NCI-H82 treated with DMSO at 0.1 percent for 48 hours (cell line): ENCODE results near the gene TMEM245.
"Not testable (repeated sequence)": the region's sequence is repeated elsewhere in the genome, so short reads cannot be mapped to it uniquely, and the experiment has no call there.

Source experiments
- DNase-seq: peaks from one replicate; lab custom pipeline; 2025; ENCODE audit not compliant: unreplicated experiment; lab: John Stamatoyannopoulos, UW

Gene TMEM245

GRCh38 chr9:109133533-109133932, 13.8 kb upstream of the TMEM245 start:
- DNase-seq: no peak

DNA sequence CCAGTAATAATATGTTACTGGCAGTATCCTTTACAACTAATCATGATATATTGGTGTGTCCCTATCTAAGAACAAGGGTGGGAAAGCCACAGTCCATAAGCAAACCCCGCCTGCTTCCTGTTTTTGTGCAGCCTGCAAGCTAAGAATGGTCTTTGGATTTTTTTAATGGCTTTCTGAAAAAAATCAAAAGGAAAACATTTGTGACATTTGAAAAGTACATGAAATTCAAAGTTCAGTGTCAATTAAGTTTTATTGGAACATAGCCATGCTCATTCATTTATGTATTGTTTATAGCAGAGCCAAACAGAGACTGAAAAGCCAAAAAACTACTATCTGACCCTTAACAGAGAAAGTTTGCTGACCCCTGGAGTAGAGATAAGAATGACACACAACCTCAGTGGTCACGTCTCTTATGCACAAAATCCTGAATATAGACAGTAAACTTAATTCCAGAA, 12.8 kb upstream of the TMEM245 start:
- DNase-seq: no peak

DNA sequence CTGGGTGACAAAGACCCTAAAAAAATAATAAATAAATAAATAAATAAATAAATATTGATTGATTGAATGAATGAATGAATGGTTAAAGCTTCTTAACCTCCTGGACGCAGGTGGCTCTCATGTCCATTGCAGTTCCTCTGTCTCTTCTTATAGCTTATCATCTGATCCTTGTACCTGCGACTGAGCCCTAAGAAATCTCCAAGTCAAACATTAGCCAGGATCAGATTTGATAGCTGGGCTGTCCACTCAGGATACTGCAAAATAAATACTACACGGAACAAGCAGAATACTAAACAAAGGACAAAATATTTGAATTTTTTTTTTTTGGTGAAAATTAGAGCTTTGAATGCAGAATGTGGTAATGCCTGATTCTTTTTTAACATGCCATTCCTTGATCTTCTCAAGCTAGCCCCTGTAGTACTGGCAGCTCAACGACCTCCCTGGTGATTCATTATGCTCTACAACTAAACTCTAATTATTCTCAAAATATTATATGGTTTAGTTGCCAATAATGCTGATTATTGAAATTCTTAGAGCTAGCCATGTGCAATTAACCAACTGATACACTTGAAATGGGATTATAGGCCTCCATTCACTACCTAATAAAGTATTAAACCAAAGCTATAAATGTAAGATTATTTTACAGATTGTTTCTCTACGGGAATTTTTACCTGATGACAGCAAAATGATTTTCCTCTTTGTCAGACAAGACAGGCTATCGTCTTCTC, 9.9 kb upstream of the TMEM245 start:
- DNase-seq: no peak

GRCh38 chr9:109126671-109127070, 6.9 kb upstream of the TMEM245 start:
- not testable (repeated sequence) for DNase-seq

- no peak for DNase-seq
These were observed 4.4 kb upstream of the TMEM245 start for GRCh38 chr9:109124121-109124520.

DNA sequence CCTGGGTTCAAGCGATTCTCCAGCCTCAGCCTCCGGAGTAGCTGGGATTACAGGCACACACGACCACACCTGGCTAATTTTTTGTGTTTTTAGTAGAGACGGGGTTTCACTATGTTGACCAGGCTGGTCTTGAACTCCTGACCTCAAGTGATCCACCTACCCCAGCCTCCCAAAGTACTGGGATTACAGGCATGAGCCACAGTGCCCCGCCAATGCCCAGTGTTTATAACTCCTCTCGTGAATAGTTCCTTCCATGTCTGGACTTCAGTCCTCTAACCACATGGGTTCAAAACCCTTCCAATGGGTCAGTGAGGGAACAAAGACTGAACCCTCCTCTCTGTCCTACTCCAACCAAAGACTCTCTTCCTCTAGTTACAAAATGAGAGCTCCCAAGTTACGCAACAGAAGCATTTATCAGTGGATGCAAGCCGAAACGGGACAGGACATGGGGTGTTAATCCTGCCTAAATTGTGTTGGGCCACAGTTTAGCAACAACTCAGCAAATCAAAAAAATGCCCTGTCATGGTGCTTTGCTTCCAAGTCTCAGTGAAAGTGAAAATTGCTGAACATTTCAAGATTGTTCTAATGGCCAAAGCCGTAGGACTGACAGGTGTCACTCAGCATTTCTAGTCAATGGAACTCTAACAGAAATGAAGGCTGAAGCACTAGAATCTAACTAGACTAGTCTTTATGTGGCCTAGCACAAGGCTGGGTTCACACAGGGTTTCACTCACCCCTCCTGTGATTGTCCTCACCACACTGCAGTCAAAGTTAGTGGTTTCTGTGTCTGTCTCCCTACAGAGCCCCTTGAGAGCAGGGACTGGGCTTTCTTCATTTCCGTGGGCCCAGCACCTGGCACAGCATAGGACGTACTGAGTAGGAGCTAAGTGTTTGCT, 3.2 kb upstream of the TMEM245 start:
- no peak for DNase-seq

DNA sequence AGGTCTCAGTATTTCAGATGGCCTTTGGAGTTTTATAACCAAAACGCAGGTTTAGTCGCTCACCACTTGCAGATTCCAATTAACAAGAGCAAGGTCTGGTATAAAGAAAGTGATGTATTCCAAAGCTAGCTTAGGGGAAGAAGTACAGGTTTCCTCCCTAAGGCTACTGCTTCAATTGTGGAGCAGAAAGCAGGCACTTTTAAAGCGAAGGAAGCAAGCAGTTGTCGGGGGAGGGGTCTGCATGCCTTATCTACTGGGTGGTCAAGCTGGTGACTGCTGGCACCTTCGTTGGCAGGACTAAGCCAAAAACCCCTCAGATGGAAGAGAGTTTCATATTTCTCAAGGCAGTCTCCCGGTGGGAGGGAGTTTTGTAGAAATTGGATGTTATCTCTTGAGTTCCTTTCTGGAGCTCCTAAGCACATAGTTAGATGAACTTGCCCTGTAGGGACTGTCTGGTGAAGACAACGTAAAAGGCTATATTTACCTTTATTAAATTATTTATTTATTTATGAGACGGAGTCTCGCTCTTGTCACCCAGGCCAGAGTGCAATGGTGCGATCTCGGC, 1.6 kb upstream of the TMEM245 start:
- DNase-seq: no peak

- no peak for DNase-seq
These were observed 550 bp upstream of the TMEM245 start for GRCh38 chr9:109120204-109120789.

GRCh38 chr9:109118808-109119438, 824 bp downstream of the TMEM245 start:
- DNase-seq: no peak

DNA sequence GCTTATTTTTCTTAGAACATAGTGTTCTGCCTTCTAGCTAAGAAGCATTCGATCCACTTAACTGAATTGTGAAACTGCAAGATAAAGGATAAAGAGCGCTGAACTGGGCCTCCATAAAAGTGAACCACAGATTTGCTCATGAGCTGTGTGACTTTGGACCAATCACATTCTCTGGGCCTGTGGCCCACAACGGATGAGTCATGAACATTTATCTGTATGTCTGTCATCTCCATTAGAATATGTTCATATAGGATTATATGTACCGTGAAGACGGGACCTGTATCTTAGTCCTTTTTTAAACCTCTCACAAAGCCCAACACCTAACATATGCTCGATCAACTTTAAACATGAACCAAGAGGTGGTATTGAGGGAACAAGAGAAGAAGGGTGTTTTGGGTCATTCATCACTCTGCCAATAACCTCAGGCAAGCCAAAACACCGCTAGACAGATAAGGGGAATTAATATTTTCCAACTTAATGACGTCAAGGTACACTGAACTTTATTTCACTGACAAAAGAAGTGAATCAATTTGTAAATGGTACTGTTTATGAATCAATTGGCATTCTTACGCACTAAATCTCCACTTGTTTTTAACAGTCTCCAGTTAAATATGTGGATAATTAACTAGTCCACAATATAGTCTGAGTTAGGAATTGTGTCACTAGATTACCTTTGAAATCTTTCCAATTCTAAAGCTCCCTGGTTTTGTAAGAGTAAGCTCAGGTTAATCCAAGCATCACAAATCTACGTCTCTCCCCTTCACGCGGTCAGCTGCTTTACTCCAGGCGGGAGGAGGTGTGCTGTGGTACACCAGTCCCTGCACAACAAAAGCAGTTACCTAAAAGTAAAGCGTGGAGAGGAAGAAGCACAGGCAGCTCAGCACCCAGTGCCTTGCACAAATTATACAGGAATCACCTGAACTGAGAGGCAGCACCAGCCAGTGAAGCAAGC, 1.6 kb downstream of the TMEM245 start:
- no peak for DNase-seq

DNA sequence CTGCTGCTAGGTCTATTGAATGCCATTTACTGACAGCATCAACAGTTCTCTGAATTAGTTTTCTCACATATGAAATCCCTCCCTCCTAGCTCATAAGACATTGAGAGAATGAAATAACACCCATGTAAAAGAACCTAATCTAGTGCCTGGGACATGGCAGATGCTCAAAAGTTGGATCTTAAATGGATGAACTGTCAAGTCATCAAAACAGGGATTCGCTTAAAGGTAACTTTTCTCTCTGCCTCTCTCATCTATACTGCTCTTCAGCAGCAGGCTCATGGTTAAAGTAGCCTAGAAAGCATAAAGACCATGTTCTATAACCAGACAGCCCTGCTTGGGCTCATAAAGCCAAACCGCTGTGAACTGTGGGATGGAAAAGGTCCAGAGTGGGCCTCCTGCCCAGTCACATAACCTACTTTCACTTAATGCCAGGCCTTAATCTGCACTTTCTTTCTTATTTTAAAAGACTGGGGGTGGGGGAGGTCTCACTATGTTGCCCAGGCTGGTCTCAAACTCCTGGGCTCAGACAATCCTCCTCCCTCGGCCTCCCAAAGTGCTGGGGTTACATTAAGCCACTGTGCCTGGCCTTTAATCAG, 3.7 kb downstream of the TMEM245 start:
- no peak for DNase-seq

DNA sequence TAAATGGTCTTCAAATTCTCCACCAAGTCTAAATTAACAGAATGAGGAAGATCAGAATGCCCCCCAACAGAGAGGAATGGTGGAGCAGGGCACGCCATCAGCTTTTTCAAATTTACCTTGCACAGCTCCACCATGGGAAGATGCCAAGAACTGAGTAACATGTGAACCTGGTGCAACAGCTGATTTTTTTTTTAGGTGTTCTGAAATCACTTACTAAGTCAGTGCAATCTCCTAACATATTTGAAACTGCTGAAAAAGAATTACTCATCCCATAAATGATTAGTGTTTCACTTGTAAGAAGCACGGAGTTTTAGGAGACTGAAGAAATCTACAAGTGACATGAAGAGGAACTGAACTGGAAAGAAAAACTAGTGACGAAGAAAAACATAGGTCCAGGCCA, 5.1 kb downstream of the TMEM245 start:
- DNase-seq: no peak

DNA sequence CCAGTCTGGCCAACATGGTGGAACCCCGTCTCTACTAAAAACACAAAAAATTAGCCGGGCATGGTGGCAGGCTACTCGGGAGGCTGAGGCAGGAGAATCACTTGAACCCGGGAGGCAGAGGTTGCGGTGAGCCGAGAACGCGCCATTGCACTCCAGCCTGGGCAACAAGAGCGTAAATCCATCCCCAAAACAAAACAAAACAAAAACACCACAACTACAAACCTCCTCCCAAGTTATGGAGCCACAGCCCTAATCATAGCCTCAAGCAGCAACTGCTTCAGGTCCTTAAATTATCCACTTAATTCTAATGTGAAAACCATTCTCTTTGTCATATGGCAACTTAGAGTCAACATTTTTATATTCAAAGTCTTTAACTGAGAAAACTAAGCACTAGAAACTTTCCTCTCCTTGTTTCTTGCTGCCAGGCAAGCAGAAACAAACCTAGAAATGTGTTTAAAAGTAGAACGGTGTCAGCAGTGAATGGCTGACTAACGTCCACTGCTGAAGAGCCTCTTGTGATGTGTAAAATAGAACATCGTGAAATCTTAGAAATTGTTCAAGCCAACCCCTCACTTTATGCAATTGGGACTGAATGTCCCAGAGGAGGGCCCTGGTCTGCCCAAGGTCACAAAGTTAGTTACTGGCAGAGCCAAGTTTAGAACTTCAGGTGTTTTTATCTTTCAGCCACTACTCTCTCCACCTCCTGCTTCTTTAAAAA, 5.7 kb downstream of the TMEM245 start:
- DNase-seq: no peak

DNA sequence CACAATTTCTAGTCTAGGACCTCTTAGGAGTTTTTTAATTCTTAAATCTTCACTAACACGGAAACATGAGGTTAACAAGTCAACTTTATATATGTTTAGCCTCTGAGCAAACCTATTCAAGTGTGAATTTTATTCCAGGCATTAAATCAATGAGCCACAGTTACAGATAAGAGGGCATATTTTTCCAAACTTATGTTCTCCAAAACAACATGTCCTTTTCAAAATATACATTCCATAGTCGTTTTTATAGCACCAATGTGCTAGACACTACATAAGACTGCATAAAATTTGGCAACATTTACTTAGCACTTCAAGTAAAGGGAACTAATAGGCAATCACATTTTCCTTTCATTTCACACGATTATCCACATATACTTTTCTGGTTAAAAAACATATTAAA, 6.5 kb downstream of the TMEM245 start:
- no peak for DNase-seq

GRCh38 chr9:109110329-109111021, 9.3 kb downstream of the TMEM245 start:
- no peak for DNase-seq

DNA sequence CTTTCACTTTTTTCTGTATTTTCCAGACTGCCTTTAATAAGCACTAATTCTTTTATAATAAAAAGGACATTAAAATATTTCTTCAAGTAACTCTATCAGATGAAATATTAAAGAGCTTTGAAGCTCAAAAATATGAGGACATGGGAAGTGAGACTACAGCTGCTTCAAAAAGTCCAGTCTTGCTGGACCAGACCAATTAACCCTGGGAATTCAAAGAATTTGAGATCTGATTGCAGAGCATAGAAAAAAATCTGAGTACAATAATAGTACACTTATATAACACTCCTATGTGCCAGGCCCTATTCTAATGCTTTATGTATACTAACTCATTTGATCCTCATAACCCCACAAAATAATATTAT, 9.8 kb downstream of the TMEM245 start:
- no peak for DNase-seq

DNA sequence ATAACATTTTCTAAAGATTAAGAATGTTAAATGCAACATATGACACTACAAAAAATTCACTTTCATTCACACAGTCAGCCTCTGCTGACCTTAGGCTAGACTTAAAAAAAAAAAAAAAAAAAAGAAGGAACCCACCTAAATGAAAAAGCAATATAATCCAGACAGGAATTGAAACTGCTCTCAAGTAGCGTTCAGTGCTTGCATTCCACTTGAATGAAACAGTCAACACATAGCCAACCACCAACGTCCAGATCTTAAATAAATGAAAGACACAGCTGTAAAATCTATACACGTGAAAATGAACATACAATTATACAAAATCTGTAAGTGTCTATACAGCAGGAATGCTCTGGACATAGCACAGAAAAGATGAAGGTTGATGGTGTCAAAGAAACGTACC, 11.4 kb downstream of the TMEM245 start:
- DNase-seq: no peak
